HG02763 (cell line): ENCODE measurements around the gene COL8A1.

Experiments
- ATAC-seq: cut with Tn5 transposase; IDR thresholded peaks from one replicate; pipeline ENCODE4 v1.9.1; 2021; ENCODE audit warnings: mild to moderate bottlenecking, moderate library complexity; ENCODE audit not compliant: unreplicated experiment

COL8A1 gene

GRCh38 chr3:99781761-99782160 lies 143.4 kb downstream of the COL8A1 start:
- no peak for ATAC-seq

- ATAC-seq, result no peak
Measured at GRCh38 chr3:99783011-99783573, 144.7 kb downstream of the COL8A1 start.

- ATAC-seq, result peak; percentile 79
Measured at GRCh38 chr3:99789011-99789721, 150.8 kb downstream of the COL8A1 start.

GRCh38 chr3:99794485-99794884 lies 156.1 kb downstream of the COL8A1 start:
- no peak for ATAC-seq

- no peak for ATAC-seq
Measured at GRCh38 chr3:99795573-99795972, 157.2 kb downstream of the COL8A1 start.

GRCh38 chr3:99799422-99799821 lies 161.0 kb downstream of the COL8A1 start:
- no peak for ATAC-seq

GRCh38 chr3:99803297-99803696 lies 164.9 kb downstream of the COL8A1 start:
- no peak for ATAC-seq

GRCh38 chr3:99805160-99805559 lies 166.8 kb downstream of the COL8A1 start:
- no peak for ATAC-seq

DNA sequence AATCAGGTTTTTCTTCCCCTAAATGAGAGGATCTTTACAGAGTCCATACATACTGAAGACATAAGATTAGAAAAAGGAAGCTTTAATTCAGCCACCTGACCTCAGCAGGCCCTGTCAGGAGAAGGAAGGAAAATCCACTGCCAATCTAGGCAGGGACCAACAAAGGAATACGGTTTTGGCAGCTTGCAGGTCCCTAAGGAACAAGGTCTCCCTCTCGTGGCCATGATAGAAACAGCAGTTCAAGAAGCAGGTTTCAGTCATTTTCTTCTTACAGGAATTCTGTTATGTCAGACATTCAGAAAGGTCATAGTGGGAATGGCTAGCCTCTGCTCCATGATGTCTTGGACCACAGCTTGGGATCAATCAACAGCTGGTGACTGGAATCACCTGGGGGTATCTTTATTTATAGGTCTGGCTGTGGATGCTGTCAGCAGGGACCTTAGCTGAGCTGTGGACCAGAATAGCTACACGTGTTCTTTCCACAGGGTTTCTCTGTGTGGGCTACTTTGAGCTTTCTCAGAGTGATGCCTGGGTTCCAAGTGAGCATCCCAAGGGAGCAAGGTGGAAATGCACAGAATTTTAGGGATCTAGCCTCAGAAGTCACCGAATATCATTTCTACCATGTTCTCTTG lies 169.9 kb downstream of the COL8A1 start:
- ATAC-seq, result no peak

GRCh38 chr3:99809565-99809964 lies 171.2 kb downstream of the COL8A1 start:
- no peak for ATAC-seq

DNA sequence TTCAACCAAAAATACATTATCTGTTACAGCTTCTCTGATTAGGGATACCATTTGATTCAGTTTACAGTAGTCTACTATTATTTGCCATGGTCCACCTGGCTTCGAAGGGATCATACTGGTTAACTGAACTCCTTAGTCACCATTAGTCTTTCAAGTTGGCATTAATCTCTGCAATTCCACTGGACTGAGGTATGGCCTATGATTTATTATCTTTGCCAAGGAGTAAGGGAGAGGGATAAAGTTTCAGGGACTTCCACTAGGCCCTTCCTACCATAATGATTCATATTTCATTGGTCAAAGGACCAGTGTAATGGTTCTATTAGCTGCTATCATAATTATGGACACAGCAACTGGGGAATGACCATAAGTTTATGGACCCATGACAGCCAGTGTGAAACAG lies 172.0 kb downstream of the COL8A1 start:
- ATAC-seq, result no peak

DNA sequence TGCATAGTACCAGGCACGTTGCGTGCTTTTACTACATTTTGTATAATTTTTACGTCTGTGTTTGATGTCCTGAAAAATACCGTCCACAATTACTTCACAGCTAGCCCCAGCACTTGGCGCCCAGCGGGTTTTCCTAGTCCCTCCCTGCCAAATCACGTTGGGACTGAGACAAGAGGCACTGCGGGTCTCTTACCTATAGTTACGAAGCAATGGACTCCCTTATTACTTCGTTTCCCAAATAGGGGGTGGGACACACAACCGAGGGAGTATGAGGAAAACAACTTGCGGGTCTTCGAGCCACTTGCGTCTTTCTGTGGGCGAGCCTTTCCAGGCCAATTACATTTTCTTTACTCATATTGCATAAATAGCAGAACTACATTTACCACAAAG lies 178.6 kb downstream of the COL8A1 start:
- no peak for ATAC-seq

DNA sequence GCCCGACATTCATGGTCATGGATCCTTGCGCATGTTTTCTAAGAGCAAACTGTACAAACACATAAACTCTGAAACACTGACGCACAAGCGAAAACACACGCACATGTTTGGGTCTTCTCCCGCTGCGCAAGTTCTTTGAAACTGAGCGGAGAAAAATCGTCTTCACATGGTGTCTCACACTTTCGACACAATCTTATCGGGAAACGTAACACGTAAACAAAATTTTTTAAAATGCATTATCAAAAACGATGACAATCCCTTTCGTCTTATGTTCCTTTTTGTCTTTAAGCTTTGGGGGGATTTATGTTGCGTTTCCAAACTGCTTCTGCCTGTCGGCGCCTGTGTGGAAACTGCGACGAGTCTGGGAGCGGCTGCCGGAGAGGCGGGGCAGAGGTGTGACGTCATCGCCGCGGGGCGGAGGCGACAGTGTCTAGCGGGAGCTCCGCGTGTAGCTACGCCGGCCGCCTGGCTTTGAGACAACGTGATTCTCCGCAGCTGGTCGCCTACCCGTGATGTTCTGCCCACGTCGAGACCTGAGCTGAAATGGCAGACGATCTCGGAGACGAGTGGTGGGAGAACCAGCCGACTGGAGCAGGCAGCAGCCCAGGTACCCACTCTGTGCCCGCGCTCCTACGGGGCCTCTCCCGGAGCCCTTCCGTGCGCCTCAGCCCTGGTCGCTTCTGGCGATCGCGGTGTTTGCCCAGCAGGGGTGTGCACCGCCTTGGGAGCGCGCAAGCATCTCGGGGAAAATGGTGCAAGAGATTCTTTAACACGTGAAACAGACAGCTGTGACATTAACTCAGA lies 179.2 kb downstream of the COL8A1 start, which contains the start of gene CMSS1:
Gene CMSS1 (plus strand): TSS at position 426 of the 804 bp plus-strand sequence.
- peak; percentile 99 for ATAC-seq

DNA sequence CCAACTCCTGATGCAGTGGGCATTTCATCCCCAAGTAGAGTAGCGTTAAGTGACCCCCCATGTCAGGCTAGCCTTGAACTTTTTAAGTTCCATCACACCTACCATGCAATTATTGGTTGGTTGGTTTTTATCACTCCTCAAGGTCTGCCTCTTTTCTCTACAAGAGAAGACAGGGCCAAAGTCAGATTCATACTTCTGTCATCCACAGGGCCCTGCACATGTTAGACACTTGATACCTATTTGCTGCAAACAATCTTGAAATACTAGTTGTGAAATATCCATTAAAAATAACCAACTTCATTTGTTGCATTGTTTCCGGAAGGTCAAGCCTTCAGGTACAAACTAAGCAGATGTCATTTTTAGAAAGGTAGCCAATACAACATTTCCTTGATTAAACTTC lies 180.4 kb downstream of the COL8A1 start:
- no peak for ATAC-seq

DNA sequence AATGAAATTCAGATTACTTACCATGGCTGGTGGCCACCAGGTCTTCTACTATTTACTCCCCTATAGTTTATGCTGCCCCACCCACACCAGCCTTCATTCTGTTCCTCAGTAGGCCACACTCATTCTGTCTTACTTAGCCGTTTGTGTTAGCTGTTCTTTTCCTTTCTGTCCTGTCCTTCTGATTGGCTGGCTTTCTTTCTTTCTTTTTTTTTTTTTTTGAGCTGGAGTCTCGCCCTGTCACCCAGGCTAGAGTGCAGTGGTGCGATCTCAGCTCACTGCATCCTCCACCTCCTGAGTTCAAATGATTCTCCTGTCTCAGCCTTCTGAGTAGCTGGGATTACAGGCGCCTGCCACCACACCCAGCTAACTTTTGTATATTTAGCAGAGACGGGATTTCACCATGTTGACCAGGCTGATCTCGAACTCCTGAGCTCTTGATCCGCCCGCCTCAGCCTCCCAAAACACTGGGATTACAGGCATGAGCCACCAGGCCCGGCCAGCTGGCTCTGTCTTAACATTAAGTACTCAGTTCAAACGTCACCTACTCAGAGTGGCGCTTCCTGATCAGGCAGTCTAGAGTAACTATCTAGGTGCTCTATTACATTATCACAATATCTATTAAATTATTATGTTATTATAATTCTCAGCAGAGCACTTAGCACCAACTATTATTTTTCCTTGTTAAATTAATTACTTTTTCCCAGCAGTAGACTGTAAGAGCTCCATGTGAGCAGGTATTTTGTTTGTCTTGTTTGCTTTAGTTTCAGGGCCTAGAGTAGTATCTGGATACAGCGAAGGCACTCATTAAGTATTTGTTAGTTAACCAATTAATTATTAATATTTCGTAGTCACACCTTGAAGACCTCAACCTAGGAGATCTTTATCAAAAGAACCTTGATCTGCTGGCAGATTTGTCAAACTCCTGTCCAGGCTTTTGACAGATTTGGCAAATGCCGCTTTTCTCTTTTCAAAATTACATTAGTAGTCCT lies 185.6 kb downstream of the COL8A1 start:
- ATAC-seq, result no peak

DNA sequence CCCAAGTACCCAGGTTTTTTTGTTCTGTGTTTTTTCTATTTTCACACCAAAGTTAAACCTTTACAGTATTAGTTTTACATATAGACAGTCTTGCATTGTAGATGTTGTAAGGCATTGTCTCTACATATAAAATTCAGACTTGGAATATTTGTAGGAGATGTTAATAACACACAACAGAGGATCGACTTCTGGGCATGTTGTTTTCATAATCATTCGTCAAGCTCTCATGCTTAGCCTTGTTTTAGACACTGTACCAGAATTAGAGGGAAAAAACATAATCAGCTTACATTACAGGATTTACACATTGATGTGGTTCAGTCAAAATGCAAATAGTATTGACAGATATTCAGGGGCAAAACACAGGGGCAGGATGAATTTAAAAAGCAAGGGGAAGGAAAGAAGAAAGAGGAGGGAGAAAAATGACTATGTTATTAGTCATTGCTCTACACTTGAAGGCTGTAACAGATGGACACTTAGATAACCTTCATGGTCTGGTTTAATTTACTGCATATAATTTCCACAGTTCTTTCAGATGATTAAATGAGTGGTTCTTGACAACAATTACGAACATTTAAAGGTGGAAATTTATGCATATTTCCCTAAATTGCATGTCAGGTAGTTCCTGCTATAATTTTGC lies 186.7 kb downstream of the COL8A1 start:
- no peak for ATAC-seq

GRCh38 chr3:99829844-99830243 lies 191.4 kb downstream of the COL8A1 start:
- no peak for ATAC-seq

DNA sequence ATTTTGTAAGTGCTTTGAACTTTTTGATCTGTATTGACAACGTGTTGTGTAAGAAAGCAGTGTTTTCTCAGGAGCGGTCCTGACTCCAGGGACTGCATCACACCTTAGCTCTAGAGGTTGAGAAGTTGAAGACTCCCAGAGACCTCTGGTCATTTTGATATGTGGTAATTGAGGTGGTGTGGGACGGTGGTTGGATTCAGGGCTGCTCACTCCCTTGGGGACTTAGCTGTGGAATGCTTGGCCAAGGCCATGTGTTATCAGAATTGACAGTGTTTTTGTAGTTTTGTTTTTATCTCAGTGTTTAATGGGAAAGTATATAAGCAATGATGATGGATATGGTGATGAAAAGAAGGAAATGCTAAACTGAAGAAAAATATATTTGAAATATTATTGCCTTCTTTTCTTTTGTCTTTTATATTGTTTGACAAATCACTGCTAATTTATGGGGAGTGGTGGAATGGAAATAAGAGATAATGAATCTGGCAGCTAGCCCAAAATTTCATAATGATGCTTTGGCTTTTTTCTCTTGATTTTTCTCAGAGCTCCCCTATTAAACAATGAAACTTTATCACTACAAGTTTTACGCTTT lies 195.3 kb downstream of the COL8A1 start:
- no peak for ATAC-seq

- no peak for ATAC-seq
Measured at GRCh38 chr3:99834211-99834957, 196.0 kb downstream of the COL8A1 start.
